Right lobe of liver (tissue), 4 donors: ENCODE measurements around the gene NDFIP2.

Experiments
- POLR2A ChIP-seq: fragments of 450-650 bp; IDR thresholded peaks from one replicate; pipeline ENCODE4 v1.6.1; 2017; ENCODE audit warnings: antibody characterized with exemption, mild to moderate bottlenecking
- TF ChIP-seq, protein P1 (sequence below), 4 donors: fragments of 200-600 bp in 3 of 4; fragments of 450-650 bp in 1 of 4; IDR thresholded peaks; one replicate each; pipeline versions ENCODE4 v1.5.1 to v1.8.0; 2016 to 2022; ENCODE audit warnings: antibody characterized with exemption in 4 of 4, mild to moderate bottlenecking in 2 of 4
- donor health status: DM: no; HTN: no; CAD: no.
- donor health status: DM: no; HTN: no; CAD: no.
- donor health status: DM: no; HTN: yes; CAD: no.

DNA sequence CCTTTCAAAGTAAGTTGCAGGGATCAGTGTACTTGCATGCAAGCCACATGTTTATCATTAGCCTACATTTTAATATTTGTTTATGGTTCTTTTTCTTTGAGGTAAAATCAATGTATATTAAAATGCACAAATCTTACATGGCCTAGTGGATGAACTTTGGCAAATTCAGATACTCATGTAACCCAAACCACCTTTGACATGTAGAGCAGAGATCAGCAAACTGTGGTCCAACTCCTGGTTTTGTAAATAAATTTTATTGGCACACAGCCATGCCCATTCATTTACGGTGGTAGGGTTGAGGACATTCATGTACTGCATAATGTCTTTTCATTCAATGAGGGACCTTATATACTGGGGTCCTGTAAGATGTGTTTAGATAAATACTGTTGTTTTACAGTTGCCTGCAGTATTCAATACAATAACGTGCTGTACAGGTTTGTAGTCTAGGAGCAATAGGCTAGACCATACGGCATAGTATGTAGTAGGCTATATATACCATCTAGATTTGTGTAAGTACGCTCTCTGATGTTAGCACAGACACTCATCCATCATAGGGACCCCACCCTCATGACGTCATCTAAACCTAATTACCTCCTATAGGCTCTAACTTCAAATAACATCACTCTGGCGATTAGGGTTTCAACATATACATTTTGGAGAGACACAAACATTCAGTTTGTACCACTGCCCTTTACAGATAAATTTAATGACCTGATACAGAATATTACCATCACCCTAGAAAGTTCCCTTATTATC is 5.7 kb downstream of the NDFIP2 start:
- TF ChIP-seq, protein P1, sequence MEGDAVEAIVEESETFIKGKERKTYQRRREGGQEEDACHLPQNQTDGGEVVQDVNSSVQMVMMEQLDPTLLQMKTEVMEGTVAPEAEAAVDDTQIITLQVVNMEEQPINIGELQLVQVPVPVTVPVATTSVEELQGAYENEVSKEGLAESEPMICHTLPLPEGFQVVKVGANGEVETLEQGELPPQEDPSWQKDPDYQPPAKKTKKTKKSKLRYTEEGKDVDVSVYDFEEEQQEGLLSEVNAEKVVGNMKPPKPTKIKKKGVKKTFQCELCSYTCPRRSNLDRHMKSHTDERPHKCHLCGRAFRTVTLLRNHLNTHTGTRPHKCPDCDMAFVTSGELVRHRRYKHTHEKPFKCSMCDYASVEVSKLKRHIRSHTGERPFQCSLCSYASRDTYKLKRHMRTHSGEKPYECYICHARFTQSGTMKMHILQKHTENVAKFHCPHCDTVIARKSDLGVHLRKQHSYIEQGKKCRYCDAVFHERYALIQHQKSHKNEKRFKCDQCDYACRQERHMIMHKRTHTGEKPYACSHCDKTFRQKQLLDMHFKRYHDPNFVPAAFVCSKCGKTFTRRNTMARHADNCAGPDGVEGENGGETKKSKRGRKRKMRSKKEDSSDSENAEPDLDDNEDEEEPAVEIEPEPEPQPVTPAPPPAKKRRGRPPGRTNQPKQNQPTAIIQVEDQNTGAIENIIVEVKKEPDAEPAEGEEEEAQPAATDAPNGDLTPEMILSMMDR (IDR thresholded peaks at IDR 0.05): no peak
- no peak for TF ChIP-seq POLR2A
